ENCODE measurements around the gene TMEM63B.
"Not testable (repeated sequence)": the region's sequence is repeated elsewhere in the genome, so short reads cannot be mapped to it uniquely, and the experiment has no call there.

The TMEM63B gene

GRCh38 chr6:44178424-44179071 lies 51.2 kb downstream of the TMEM63B start:
- DNase-seq (ENCODE audit: extremely low spot score) = no peak
- ChIA-PET CTCF (interaction anchor here (1.3 kb wide), 1 partner anchor 11 kb away, joined by 4 read pairs; no protein-coding TSS in a partner anchor), POLR2A (interaction anchor here (2.7 kb wide), 1 partner anchor 68 kb away, joined by 12 read pairs; the partner anchor contains the start of gene HSP90AB1)

GRCh38 chr6:44179072-44179536 lies 51.8 kb downstream of the TMEM63B start:
- POLR2A ChIA-PET = no interaction called here
- CTCF ChIA-PET = interaction anchor here (1.3 kb wide), 1 partner anchor 10 kb away, joined by 4 read pairs; no protein-coding TSS in a partner anchor

More at GRCh38 chr6:44178424-44179071, 51.2 kb downstream of the TMEM63B start:
- no peak for TF ChIP-seq CTCF (IDR thresholded peaks at IDR 0.05; ENCODE audit: control extremely low read depth, extremely low read depth, low read depth, missing control alignments)

GRCh38 chr6:44179648-44180047 lies 52.3 kb downstream of the TMEM63B start:
- POLR2A ChIA-PET = no interaction called here
- CTCF ChIA-PET = interaction anchor here (1.1 to 1.7 kb wide), 2 partner anchors 8 to 66 kb away, joined by 5 to 7 read pairs; no protein-coding TSS in a partner anchor
- no peak for TF ChIP-seq CTCF (IDR thresholded peaks at IDR 0.05; ENCODE audit: control extremely low read depth, extremely low read depth, low read depth, missing control alignments)
- no peak for DNase-seq (ENCODE audit: extremely low spot score)

More at GRCh38 chr6:44179072-44179536, 51.8 kb downstream of the TMEM63B start:
- no peak for TF ChIP-seq CTCF (IDR thresholded peaks at IDR 0.05; ENCODE audit: control extremely low read depth, extremely low read depth, low read depth, missing control alignments)
- no peak for DNase-seq (ENCODE audit: extremely low spot score)

- no peak for TF ChIP-seq CTCF (IDR thresholded peaks at IDR 0.05; ENCODE audit: control extremely low read depth, extremely low read depth, low read depth, missing control alignments)
- ChIA-PET POLR2A (interaction anchor here (0.6 kb wide), 1 partner anchor 551 kb away, joined by 6 read pairs; the partner anchor contains the start of gene GTPBP2), CTCF (interaction anchor here (1.0 to 1.7 kb wide), 3 partner anchors 8 to 66 kb away, joined by 3 to 7 read pairs (median 5); no protein-coding TSS in a partner anchor)
- no peak for DNase-seq (ENCODE audit: extremely low spot score)
Measured at GRCh38 chr6:44180406-44180805, 53.1 kb downstream of the TMEM63B start.

GRCh38 chr6:44180886-44181285 lies 53.5 kb downstream of the TMEM63B start:
- TF ChIP-seq CTCF (IDR thresholded peaks at IDR 0.05; ENCODE audit: control extremely low read depth, extremely low read depth, low read depth, missing control alignments) = no peak
- no peak for DNase-seq (ENCODE audit: extremely low spot score)
- ChIA-PET POLR2A (interaction anchor here (0.6 kb wide), 1 partner anchor 552 kb away, joined by 6 read pairs; the partner anchor contains the start of gene GTPBP2), CTCF (interaction anchor here (1.0 to 1.7 kb wide), 3 partner anchors 9 to 65 kb away, joined by 3 to 7 read pairs (median 5); no protein-coding TSS in a partner anchor)

GRCh38 chr6:44181784-44182183 lies 54.4 kb downstream of the TMEM63B start:
- CTCF ChIA-PET = interaction anchor here (1.3 kb wide), 1 partner anchor 52 kb away, joined by 4 read pairs; no protein-coding TSS in a partner anchor
- POLR2A ChIA-PET; DNase-seq (ENCODE audit: extremely low spot score): not testable (repeated sequence)

- ChIA-PET POLR2A (no interaction called here), CTCF (interaction anchor here (0.6 to 1.3 kb wide), 3 partner anchors 10 to 51 kb away, joined by 3 to 5 read pairs (median 4); no protein-coding TSS in a partner anchor)
- no peak for DNase-seq (ENCODE audit: extremely low spot score)
- no peak for TF ChIP-seq CTCF (IDR thresholded peaks at IDR 0.05; ENCODE audit: control extremely low read depth, extremely low read depth, low read depth, missing control alignments)
Measured at GRCh38 chr6:44182911-44183390, 55.6 kb downstream of the TMEM63B start.
